ENCODE results near the gene DSCAML1.

DSCAML1 gene

GRCh38 chr11:117830674-117831351 lies 33.8 kb upstream of the DSCAML1 start:
- DNase-seq, result no peak

- no peak for DNase-seq
Measured at GRCh38 chr11:117830072-117830471, 33.1 kb upstream of the DSCAML1 start.

GRCh38 chr11:117829369-117829725 lies 32.3 kb upstream of the DSCAML1 start:
- no peak for DNase-seq

GRCh38 chr11:117828611-117829368 lies 31.8 kb upstream of the DSCAML1 start:
- DNase-seq, result peak; percentile 91

- peak; percentile 55 for DNase-seq
Measured at GRCh38 chr11:117827521-117828511, 30.8 kb upstream of the DSCAML1 start.

GRCh38 chr11:117826832-117827231 lies 29.8 kb upstream of the DSCAML1 start:
- no peak for DNase-seq

GRCh38 chr11:117826190-117826570 lies 29.2 kb upstream of the DSCAML1 start:
- no peak for DNase-seq

GRCh38 chr11:117825538-117826189 lies 28.6 kb upstream of the DSCAML1 start:
- DNase-seq, result no peak

GRCh38 chr11:117824571-117825537 lies 27.8 kb upstream of the DSCAML1 start, which contains the start of gene FXYD2:
Gene FXYD2 (minus strand): TSS chr11:117824744. CDS start chr11:117824678, 66 bp downstream.
- no peak for DNase-seq

GRCh38 chr11:117823946-117824420 lies 27.0 kb upstream of the DSCAML1 start:
- no peak for DNase-seq

GRCh38 chr11:117823294-117823945 lies 26.4 kb upstream of the DSCAML1 start:
- DNase-seq, result no peak

- no peak for DNase-seq
Measured at GRCh38 chr11:117822074-117823033, 25.3 kb upstream of the DSCAML1 start.

GRCh38 chr11:117821431-117821830 lies 24.4 kb upstream of the DSCAML1 start:
- DNase-seq, result no peak

GRCh38 chr11:117820516-117820915 lies 23.5 kb upstream of the DSCAML1 start:
- no peak for DNase-seq

GRCh38 chr11:117820071-117820470 lies 23.1 kb upstream of the DSCAML1 start:
- no peak for DNase-seq

GRCh38 chr11:117819096-117820040 lies 22.4 kb upstream of the DSCAML1 start:
- peak; percentile 62 for DNase-seq

GRCh38 chr11:117818041-117818873 lies 21.2 kb upstream of the DSCAML1 start:
- peak; percentile 57 for DNase-seq

All from NK-92 treated with Interleukin-12 subunit alpha and Interleukin-12 subunit beta, amount 100 ng/mL, for 24 hours (cell line).